HG02678 (cell line): ENCODE measurements around the gene C10orf143.
"Not testable (repeated sequence)": the region's sequence is repeated elsewhere in the genome, so short reads cannot be mapped to it uniquely, and the experiment has no call there.

Experiments
- ATAC-seq: cut with Tn5 transposase; IDR thresholded peaks from one replicate; pipeline ENCODE4 v1.9.1; 2021; ENCODE audit warnings: mild to moderate bottlenecking, moderate library complexity; ENCODE audit not compliant: unreplicated experiment

The C10orf143 gene

DNA sequence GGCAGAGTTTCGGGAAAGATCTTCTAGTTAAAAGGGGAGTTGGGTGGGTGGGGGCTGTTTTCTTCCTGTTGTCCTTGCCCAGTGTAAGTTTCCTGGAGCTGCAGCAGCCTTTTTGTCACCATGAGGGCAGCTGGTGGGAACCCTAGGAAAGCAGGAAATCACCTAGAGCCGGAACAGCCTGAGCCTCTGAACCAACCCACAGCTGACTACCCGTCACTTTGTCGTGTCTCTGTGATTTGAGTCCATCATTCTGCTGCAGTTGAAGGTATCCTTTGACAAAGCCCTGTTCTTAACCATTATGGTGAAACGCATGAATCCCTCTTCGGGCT is 1.2 kb upstream of the C10orf143 start:
- ATAC-seq: no peak

DNA sequence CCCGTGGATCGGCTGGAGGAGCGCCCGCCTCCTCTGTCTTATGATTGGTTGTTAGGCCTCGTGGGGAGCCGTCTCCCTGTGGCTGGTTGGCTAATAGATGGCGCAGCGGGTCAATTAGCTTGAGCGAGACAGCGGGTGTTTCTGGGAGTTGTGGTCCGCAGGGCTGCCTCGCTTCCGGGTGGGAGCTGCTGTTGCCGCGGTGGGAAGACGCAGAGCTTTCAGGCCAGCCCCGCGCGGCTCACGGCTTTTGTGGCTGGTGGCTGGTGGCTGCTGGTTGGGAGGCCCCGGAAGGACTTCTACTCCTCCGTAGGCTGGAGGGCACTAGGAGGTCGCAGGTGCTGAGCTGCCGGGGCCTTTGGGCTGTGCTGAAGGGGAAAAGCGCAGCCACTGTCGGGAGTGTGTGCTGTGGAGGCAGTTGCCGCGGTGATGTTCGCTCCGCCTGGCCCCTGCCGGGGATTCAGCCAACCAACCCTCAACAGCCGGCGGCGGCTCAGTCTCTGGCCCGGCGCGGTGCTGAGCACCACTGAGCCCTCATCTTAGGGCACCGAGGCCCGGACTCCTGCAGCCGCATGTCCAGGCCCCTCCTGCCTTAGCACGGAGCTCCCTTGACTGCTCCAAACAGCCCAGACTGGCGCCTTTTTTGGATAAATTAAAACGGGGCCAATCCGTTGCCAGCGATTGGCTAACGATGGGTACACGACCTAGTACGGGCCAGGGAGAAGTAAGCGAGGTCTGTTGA is 652 bp upstream of the C10orf143 start:
- peak; percentile 87 for ATAC-seq

DNA sequence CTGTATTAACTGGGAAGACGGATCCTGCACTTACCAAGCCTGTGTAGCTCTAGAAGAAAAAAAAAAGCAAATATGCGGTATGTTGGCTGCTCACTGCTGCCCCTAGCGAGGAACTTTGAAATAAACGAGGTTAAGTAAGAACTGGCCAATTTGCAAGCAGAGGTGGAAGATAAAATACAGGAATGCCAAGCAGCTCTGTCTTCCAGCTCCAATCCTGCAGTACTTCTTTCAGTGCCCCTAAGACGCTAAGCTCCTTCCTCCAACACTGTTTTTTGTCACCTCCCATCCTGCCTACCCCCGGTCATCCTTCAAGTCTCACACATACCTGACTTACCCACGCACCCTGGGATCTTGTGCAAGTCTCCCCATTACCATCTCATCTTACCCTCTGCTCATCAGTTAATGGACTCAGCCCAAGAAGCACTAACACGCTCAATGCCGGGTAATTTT is 809 bp downstream of the C10orf143 start:
- ATAC-seq: no peak

- no peak for ATAC-seq
Observed at GRCh38 chr10:130108934-130109604, 1.6 kb downstream of the C10orf143 start.

- not testable (repeated sequence) for ATAC-seq
Observed at GRCh38 chr10:130108146-130108545, 2.5 kb downstream of the C10orf143 start.

DNA sequence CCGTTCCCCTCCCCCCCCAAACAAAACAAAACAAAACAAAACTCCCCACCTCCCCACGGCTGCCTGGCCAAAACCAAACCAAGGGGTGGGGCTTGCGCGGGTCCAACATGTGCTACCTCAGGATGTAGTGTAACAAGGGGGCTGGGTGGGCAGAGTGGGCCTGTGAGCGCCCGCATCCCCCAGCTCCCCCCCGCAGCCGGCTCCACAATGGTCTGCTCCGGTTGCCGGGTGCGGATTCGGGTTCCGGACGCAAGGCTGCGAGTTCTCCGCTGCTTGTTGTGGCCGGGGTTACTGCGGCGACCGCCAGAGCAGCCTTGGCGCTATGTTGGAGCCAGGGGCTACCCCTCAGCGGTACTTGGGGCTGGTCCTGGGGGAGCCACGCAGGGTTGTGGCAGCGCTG is 4.9 kb downstream of the C10orf143 start:
- no peak for ATAC-seq

GRCh38 chr10:130099344-130099743 is 11.3 kb downstream of the C10orf143 start:
- ATAC-seq: no peak

DNA sequence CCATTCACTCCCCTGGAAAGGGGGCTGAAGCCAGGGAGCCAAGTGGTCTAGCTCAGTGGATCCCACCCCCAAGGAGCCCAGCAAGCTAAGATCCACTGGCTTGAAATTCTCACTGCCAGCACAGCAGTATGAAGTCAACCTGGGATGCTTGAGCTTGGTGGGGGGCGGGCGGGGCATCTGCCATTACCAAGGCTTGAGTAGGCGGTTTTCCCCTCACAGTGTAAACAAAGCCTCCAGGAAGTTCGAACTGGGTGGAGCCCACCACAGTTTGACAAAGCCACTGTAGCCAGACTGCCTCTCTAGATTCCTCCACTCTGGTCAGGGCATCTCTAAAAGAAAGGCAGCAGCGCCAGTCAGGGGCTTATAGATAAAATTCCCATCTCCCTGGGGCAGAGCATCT is 20.1 kb downstream of the C10orf143 start:
- not testable (repeated sequence) for ATAC-seq

- ATAC-seq: no peak
Observed at GRCh38 chr10:130080461-130080814, 30.2 kb downstream of the C10orf143 start.

DNA sequence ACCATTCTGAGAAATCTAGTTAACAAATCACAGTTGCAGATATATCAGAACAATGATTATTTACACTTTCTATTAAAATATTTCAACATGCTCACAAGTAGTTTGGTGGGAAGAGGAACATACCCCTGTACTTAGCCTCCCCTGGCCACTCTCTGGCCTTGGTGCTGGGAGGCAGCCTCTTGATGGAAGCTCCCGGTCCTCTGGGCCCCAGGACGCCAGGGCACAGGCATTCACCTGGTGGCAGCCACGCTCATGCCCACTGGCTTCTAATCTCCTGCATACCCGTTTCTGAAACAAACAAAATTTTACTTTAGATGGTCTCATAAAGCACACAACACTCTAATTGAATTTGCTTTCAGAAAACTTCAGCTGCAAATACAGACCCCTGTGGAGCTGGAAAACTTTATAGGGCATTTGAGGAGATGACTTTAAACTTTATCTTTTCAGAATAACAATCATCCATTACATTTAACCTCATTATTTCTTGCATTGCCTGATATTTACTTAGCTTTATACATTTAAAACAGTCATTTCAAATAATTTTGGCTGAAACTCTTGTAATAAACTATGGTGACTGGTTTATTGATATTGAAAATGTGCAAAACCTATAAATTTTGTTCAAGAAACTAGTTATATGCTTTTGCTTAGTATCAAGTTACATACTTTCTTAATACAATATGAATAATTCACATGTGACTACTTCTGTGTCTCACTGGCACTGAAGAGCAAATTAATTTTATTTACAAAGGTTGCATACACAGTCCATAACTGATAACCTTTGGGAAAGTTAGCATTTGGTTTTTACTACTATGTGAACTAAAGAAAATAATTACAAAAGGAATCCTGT is 30.8 kb downstream of the C10orf143 start:
- no peak for ATAC-seq

DNA sequence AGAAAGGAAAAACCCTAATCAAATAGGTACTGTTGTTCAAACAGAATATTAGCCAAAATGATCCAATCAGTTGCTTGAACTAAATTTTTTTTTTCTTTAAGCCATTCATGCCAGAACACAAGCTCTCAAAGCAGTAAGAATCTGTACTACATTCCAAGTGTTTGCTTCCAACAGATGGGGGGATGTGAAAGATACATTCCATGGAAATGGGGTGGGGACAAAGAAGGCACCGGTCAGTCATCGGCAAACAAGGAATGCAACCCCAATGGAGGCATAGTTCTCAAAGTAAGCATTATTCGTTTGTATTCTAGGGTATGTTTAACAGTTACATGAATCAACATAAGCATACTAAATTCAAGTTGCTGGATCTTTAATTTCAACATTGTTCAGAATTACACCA is 32.5 kb downstream of the C10orf143 start:
- ATAC-seq: no peak

GRCh38 chr10:130076681-130077080 is 33.9 kb downstream of the C10orf143 start:
- ATAC-seq: no peak

- ATAC-seq: no peak
Observed at GRCh38 chr10:130074639-130075038, 36.0 kb downstream of the C10orf143 start.

DNA sequence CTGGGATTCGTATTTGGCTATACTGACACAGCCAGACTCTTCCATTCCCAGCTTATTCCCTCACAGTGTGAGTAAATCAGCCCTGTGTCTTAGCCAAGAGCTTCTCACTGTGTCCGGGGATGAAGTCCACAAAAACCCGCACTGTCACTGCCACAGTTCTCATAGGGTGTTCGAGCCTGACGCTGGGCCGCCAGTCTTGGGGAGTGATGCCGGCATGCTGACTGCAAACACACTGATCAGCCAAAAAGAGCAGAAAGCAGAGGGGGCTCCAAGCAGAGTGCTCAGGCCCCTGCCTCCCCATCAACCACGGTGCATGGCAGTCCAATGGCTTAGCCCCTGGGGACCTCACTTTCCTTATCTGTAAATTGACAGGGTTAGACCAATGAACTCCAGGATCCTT is 36.7 kb downstream of the C10orf143 start:
- no peak for ATAC-seq

GRCh38 chr10:130072247-130072646 is 38.4 kb downstream of the C10orf143 start:
- ATAC-seq: no peak

DNA sequence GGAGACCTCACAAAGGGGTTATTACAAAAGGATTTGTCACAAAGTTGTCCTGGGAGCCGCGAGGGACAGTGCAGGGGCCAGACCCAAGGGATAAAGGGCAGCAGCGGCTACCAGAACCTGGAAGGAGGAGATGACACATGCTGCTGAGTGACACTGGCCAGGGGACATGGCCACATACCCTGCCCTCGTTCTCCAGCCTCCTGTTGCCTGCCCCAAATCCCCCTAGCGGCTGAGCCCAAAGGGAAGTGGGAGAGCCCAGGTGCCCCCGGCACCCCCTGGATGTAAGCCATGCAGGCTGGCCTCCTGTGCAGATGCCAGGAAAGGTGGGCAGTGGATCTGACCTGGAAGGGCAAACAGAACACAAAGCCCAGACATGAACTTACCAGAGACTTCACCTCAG is 42.7 kb downstream of the C10orf143 start:
- no peak for ATAC-seq

DNA sequence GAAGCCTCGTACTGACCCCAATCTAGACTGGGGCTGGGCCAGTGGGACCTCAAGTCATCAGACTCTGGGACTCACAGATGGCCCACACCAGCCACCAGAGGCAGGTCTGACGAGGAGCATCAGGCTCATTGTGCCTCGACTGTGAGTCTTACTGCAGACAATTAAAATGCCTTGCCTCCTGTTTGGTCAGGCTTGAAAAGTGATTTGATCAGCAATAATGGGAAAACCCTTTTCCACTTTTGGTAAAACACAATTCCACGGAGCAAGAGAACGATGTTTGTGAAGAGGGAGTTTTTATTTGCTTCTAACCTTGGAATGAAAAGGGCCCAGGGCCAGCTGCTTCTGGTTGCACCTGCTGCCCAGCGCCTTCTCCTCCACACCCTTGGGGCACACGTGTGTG is 43.9 kb downstream of the C10orf143 start:
- ATAC-seq: no peak

DNA sequence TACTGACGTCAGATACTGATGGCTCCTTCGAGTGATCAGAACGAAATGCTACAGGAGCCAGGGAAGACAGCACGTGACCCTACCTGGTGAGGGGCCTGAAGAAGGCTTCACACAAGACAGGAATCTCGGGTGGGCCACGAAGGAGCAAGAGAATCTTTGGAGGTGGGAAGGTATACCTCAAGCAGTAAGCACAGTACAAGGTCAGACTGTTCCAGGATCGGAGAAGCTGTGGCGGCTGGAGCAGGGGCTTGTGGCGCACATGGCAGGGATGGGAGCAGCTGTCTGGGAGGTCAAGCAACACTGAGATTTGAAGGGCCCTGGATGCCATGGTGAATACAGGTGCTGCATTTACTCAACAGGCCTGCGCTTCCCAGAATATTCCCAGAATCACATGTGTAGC is 45.4 kb downstream of the C10orf143 start:
- ATAC-seq: no peak

- ATAC-seq: no peak
Observed at GRCh38 chr10:130064783-130065182, 45.8 kb downstream of the C10orf143 start.

DNA sequence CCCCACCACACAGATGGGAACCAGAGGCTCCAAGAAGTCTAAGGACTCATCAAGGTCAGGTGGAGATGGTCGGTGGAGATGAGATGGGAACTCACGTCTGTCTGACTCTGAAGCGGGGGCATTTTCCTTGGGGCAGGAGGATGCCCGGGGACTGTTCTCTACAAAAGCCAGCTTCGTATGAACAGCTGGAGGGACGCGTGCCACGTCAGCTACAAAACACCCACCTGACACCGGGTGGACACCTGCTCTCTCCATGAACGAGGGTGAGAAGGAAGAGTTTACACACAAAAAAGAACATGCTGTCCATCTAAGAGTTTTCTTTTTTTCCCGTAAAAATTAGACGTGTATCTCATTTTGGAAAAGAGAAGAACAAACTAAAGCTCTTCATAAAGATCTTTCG is 47.7 kb downstream of the C10orf143 start:
- ATAC-seq: no peak

DNA sequence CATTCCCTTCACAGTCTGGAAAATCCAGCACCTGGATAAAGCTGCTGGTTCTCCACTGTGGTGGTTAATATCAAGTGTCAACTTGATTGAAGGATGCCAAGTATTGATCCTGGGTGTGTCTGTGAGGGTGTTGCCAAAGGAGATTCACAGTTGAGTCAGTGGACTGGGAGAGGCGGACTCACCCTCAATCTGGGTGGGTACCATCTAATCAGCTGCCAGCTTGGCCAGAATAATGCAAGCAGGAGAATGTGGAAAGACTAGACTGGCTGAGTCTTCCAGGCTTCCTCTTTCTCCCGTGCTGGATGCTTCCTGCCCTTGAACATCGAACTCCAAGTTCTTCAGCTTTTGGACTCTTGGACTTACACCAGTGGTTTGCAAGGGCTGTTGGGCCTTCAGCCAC is 48.4 kb downstream of the C10orf143 start:
- ATAC-seq: no peak

GRCh38 chr10:130061760-130062159 is 48.9 kb downstream of the C10orf143 start:
- no peak for ATAC-seq
